ENCODE results near the gene C18orf63. TPM values are rescaled to one million over a fixed set of nuclear protein-coding genes. Genes with fewer than 3 reads are reported as not detected.

Gene C18orf63
- total RNA-seq, 4 donors from 2014 or later, result not detected

GRCh38 chr18:74373428-74373827, 57.8 kb downstream of the C18orf63 start:
- Histone ChIP-seq H3K4me3 (no peak overlapping the region), H3K27me3 (no peaks in the 10 kb centered on the region), H3K27ac (replicated peaks in 1 of 4) (no peak overlapping the region), H3K9me3 (no peaks in the 10 kb centered on the region), H3K36me3 (no peaks in the 10 kb centered on the region), H3K4me1 (peaks cover 0 to 8% (median 0%) of the 10 kb centered on the region in 4 donors)
- WGBS, result 85% methylated on average over 8 of the region's 8 CpGs
- intact Hi-C loops (cut with DNase I), result no loop called here
- DNase-seq (ENCODE audit: extremely low spot score), result peak; percentile 45
- TF ChIP-seq CTCF (IDR thresholded peaks at IDR 0.05), result no peak

GRCh38 chr18:74375999-74376398, 60.4 kb downstream of the C18orf63 start:
- H3K27me3 ChIP-seq, result no peaks in the 10 kb centered on the region
- peak; percentile 75 for DNase-seq (ENCODE audit: extremely low spot score)
- no peaks in the 10 kb centered on the region for H3K36me3 ChIP-seq
- intact Hi-C loops (cut with DNase I), result no loop called here
- H3K4me3 ChIP-seq, result no peak overlapping the region
- H3K4me1 ChIP-seq, result no peaks in the 10 kb centered on the region
- WGBS, result 72% methylated on average over 6 of the region's 6 CpGs
- no peak overlapping the region for H3K27ac ChIP-seq (replicated peaks in 1 of 4)
- TF ChIP-seq CTCF (IDR thresholded peaks at IDR 0.05) (no peak), POLR2AphosphoS5 (IDR thresholded peaks at IDR 0.05) (no peak), EP300 (IDR thresholded peaks at IDR 0.05) (no peak), POLR2A (IDR thresholded peaks at IDR 0.05; ENCODE audit: low read depth) (no peak)
- H3K9me3 ChIP-seq, result no peaks in the 10 kb centered on the region

GRCh38 chr18:74376523-74376922, 60.9 kb downstream of the C18orf63 start:
- Histone ChIP-seq H3K9me3 (no peaks in the 10 kb centered on the region), H3K27ac (replicated peaks in 1 of 4) (no peak overlapping the region), H3K27me3 (peaks cover 0 to under 1% (median 0%) of the 10 kb centered on the region in 4 donors), H3K36me3 (no peaks in the 10 kb centered on the region), H3K4me1 (no peaks in the 10 kb centered on the region), H3K4me3 (no peak overlapping the region)
- TF ChIP-seq POLR2AphosphoS5 (IDR thresholded peaks at IDR 0.05), result no peak
- TF ChIP-seq CTCF (IDR thresholded peaks at IDR 0.05), result no peak
- TF ChIP-seq EP300 (IDR thresholded peaks at IDR 0.05), result no peak
- TF ChIP-seq POLR2A (IDR thresholded peaks at IDR 0.05; ENCODE audit: low read depth), result no peak
- peak; percentile 86 for DNase-seq (ENCODE audit: extremely low spot score)
- WGBS, result 84% methylated on average over 4 of the region's 4 CpGs
- intact Hi-C loops (cut with DNase I), result no loop called here

- 89% methylated on average over 1 of the region's 1 CpG for WGBS
- Histone ChIP-seq H3K36me3 (no peaks in the 10 kb centered on the region), H3K27ac (replicated peaks in 1 of 4) (no peak overlapping the region), H3K4me1 (no peaks in the 10 kb centered on the region), H3K9me3 (no peaks in the 10 kb centered on the region), H3K4me3 (no peak overlapping the region), H3K27me3 (peaks cover 0 to 13% (median 0%) of the 10 kb centered on the region in 4 donors)
- TF ChIP-seq EP300 (IDR thresholded peaks at IDR 0.05) (no peak), POLR2AphosphoS5 (IDR thresholded peaks at IDR 0.05) (no peak), CTCF (IDR thresholded peaks at IDR 0.05) (no peak), POLR2A (IDR thresholded peaks at IDR 0.05; ENCODE audit: low read depth) (no peak)
- DNase-seq (ENCODE audit: extremely low spot score), result peak; percentile 7
- intact Hi-C loops (cut with DNase I), result no loop called here
Measured at GRCh38 chr18:74377776-74378175, 62.1 kb downstream of the C18orf63 start.

- no peaks in the 10 kb centered on the region for H3K9me3 ChIP-seq
- H3K27ac ChIP-seq (replicated peaks in 1 of 4), result no peak overlapping the region
- intact Hi-C loops (cut with DNase I), result no loop called here
- no peak overlapping the region for H3K4me3 ChIP-seq
- DNase-seq (ENCODE audit: extremely low spot score), result peak; percentile 78
- no peaks in the 10 kb centered on the region for H3K4me1 ChIP-seq
- peaks cover 0 to 14% (median 0%) of the 10 kb centered on the region in 4 donors for H3K27me3 ChIP-seq
- TF ChIP-seq POLR2A (IDR thresholded peaks at IDR 0.05; ENCODE audit: low read depth) (no peak), CTCF (IDR thresholded peaks at IDR 0.05) (no peak), POLR2AphosphoS5 (IDR thresholded peaks at IDR 0.05) (no peak), EP300 (IDR thresholded peaks at IDR 0.05) (no peak)
- 66% methylated on average over 4 of the region's 4 CpGs for WGBS
- H3K36me3 ChIP-seq, result no peaks in the 10 kb centered on the region
Measured at GRCh38 chr18:74378179-74378682, 62.6 kb downstream of the C18orf63 start.
